ENCODE results near the gene CLEC16A.

CLEC16A gene

DNA sequence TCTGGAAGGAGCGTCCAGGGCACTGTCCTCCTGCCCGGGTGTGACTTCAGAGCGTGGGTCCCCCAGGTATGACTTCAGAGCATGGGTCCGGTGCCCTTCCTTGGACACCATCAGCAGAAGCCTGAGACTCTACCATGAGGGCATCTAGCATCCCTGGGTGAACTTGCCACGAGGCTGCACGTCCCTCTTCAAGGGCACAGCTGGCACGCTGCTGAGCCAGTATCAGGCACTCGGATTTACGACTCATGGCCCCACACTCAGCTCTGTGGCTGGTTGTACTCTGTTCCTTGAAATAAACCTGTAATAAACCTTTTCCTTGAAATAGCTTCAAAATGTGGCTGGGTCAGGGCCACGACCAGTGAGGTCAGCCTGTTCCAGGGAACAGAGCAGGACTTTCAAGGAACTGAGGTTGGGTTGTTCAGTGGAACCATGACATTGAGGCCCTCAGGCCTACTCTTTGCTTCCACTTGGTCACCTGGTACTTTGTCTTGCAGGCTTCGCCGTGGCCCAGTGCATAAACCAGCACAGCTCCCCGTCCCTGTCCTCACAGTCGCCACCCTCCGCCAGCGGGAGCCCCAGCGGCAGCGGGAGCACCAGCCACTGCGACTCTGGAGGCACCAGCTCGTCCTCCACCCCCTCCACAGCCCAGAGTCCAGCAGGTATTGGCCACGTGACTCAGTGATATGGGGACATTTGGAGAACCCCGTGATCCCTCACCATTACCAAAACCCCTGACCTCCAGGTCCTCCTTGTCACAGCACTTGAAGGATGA is 221.7 kb downstream of the CLEC16A start:
- H3K4me3 ChIP-seq (ENCODE audit: low read depth, low read length): no peak overlapping the region

GRCh38 chr16:11167581-11167980 is 223.2 kb downstream of the CLEC16A start:
- no peak overlapping the region for H3K4me3 ChIP-seq (ENCODE audit: low read depth, low read length)

DNA sequence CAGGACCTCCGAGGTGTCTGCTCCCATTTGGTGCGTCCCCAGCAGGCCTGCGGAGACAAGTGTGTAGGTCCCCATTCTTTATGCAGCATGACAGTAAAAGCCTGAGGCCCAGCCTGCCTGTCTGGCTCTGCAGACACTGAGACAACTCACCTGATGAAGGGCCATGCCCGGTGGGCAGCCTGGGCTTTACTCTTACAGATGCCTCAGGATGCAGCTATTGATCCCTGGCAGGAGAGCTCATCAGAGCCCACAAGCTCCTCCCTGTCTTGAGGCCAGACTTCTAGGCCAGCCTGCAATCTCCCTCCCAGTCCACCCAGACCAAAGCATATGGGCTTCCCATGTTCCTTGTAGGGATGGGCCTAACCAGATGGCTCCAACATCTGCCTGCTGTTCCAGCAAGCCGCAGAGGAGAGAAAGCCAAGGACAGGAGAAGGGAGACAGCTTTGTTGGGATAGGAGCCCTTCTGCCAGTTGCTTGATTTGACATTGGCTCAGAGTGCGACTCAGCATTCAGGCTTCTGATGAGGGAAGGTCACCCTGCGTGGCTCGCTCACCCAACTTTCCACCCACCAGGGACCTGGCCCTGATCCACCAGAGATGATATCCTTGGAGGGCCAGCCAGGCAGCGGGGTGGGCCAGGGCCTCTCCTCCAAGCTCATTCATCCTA is 224.2 kb downstream of the CLEC16A start:
- no peak overlapping the region for H3K4me3 ChIP-seq (ENCODE audit: low read depth, low read length)

GRCh38 chr16:11169641-11170040 is 225.3 kb downstream of the CLEC16A start:
- no peak overlapping the region for H3K4me3 ChIP-seq (ENCODE audit: low read depth, low read length)

GRCh38 chr16:11170201-11170600 is 225.8 kb downstream of the CLEC16A start:
- H3K4me3 ChIP-seq (ENCODE audit: low read depth, low read length): no peak overlapping the region

DNA sequence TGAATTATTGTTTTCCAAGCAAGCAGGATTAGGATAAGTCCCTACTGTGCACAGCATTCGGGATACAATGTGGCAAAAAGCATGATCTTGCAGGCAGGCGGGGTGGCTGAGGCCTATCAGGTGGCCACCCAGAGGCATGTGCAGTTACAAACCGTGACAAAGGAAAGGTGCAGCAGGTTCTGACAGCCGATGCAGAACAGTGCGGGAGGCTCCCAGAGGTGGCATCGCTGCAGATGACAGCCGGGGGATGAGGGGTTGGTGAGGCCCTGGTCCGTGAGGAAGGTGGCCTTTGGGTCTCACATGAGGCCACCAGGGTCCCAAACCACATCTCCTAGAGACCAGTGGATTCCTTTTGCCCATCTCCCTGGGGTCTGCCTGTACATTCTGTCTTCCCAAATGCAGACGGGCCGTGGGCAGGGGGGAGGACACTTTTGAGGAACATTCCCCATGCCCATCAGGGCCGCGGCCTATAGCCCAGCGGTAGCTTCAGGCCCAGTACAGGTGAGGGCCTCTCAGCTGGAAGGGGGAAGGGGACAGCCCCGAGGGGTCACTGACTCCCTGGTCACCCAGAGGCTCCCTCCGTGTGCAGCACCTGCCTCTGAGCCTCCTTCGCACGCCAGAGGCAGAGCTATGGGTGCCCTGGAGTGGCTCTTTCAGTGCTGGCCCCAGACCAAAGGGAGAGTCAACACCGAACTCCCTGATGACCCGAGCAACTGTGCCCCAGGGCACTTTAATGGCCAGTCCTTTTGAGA is 226.5 kb downstream of the CLEC16A start:
- no peak overlapping the region for H3K4me3 ChIP-seq (ENCODE audit: low read depth, low read length)

GRCh38 chr16:11171448-11171709 is 227.0 kb downstream of the CLEC16A start:
- no peak overlapping the region for H3K4me3 ChIP-seq (ENCODE audit: low read depth, low read length)

GRCh38 chr16:11171757-11172299 is 227.5 kb downstream of the CLEC16A start:
- no peak overlapping the region for H3K4me3 ChIP-seq (ENCODE audit: low read depth, low read length)

DNA sequence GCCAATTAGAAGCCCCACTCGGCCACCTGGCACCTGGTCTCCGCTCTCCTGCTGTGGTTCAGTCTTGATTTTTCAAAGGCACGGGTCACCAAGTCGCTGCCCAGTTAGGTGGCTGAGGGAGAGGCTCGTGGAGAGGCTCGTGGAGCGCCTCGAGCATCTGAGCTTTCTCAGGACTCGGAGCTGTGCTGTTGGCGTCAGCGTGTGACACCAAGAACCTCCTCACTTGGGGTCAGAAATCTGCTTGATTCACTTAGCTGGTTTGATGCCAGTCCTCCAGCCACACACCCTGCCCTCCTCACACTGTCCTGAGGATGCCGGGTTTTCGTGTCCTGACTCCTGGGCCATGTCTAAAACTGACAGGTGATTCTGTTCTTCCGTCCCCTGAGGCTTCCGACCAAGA is 229.1 kb downstream of the CLEC16A start:
- H3K4me3 ChIP-seq (ENCODE audit: low read depth, low read length): no peak overlapping the region

DNA sequence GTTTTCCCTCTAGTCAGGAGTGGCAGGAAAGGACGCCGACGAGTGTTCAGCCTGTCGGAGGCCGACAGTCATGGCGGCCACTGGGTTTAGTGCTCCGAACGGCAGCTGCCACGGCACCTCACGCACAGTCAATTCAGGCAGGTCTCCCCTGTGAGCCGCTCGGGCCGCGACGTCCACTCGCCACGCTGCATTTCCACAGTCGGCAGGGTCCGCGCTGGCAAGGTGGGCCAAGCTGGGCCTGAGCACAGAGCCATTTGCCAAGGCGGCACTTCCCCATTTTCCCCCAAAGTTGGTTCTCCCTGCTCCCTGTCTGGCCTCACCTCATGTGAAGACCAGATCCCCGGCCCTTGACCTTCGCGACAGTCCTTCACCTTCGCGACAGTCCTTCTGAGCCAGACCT is 229.8 kb downstream of the CLEC16A start:
- H3K4me3 ChIP-seq (ENCODE audit: low read depth, low read length): no peak overlapping the region

DNA sequence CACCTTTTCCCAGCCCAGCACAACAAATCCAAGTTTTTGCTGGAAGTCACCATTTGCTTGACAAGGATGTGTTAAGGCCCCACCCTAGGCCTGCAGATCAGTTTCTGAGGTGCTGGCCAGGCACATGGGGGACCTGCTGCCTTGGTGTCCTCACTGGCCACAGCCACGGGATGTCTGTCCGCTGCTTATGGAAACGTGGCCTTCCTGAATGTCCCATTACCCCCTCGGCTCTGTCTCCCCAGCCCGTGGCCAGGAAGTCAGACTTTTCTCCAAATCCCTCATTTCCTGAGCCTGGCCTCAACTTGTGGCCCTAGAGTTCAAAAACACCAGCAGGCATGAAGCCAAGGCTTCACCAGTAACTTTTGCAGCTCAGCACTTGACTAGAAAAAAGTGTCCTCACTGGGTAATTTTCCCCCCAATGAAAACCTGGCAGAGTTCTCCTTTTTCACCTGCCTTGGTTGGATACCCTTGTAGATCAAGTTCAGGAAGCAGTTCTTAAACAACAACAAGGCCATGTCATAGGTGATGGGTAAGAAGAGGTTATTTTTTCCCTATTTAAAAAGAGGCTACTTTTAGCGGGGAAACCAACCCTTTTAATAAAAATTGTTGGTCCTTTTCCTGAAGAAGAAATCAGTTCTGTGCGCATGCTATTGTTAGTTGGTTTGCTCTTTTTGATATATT is 230.9 kb downstream of the CLEC16A start:
- H3K4me3 ChIP-seq (ENCODE audit: low read depth, low read length): no peak overlapping the region

DNA sequence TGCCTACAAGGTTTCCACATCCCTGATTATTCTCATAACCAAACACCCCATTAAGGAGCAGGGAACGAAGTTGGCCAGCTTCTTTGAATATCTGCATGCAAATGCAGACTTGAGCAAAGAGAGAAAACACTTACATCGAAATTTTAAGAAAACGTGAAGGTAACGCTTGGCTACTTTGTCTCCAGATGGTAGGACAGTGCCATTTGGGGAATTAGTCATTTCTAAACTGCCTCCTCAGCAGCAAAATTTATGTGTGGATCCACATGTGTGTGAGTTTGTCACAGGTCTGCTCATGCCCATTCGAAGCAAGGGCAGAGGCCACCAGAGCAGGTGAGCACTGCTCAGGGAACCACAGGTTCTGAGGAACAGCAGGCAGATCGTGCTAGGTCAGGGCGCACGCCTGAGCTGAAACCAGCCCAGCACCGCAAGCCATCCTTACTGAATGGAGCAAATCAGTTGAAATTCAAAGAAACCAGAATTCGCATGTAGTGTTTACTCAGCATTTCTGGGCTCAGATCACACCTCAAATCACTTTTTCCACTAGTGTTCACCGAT is 231.5 kb downstream of the CLEC16A start:
- H3K4me3 ChIP-seq (ENCODE audit: low read depth, low read length): no peak overlapping the region

- H3K4me3 ChIP-seq (ENCODE audit: low read depth, low read length): no peak overlapping the region
Measured at GRCh38 chr16:11177578-11178160, 233.3 kb downstream of the CLEC16A start.

DNA sequence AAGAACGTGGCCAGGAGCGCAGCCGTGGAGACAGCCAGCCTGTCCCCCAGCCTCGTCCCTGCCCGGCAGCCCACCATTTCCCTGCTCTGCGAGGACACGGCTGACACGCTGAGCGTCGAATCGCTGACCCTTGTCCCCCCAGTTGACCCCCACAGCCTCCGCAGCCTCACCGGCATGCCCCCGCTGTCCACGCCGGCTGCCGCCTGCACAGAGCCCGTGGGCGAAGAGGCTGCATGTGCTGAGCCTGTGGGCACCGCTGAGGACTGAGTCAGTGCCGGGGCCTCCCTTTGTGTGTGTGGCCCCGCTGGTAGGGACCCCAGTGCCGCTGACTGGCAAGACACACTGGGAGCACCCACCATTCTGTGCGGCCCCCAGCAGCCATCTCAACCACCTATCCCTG is 234.1 kb downstream of the CLEC16A start:
- no peak overlapping the region for H3K4me3 ChIP-seq (ENCODE audit: low read depth, low read length)

DNA sequence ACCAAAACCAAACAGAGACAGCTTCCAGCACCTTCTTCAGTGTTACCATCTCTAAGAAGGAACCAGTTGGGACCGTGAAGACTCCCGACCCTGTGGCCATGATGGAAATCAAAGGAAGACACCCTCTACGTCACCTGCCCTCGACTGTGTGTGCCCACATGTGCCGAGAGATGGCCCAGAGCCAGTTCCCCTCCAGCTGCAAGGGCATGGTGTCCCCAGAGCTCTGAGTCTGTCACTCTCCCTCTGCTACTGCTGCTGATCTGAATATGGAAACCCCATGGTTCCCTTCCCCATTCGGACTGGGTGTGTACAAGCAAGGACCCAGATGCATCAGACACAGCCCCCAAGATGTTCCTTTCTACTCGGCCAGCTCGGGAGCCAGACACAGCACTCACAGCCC is 235.2 kb downstream of the CLEC16A start:
- H3K4me3 ChIP-seq (ENCODE audit: low read depth, low read length): no peak overlapping the region

DNA sequence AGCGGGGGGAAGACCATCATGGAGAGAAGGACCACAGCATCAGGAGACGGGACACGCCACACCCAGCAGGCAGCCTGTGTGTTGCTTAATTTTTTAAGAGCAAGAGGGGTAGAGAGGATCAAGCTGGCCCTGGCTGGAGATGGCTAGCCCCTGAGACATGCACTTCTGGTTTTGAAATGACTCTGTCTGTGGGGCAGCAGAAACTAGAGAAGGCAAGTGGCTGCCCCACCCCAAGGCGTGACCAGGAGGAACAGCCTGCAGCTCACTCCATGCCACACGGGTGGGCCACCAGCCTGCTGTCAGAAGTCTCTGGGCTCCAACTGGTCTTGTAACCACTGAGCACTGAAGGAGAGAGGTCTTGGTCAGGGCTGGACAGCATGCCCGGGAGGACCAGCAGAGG is 236.1 kb downstream of the CLEC16A start:
- H3K4me3 ChIP-seq (ENCODE audit: low read depth, low read length): no peak overlapping the region

- H3K4me3 ChIP-seq (ENCODE audit: low read depth, low read length): no peak overlapping the region
Measured at GRCh38 chr16:11181242-11181898, 237.0 kb downstream of the CLEC16A start.

DNA sequence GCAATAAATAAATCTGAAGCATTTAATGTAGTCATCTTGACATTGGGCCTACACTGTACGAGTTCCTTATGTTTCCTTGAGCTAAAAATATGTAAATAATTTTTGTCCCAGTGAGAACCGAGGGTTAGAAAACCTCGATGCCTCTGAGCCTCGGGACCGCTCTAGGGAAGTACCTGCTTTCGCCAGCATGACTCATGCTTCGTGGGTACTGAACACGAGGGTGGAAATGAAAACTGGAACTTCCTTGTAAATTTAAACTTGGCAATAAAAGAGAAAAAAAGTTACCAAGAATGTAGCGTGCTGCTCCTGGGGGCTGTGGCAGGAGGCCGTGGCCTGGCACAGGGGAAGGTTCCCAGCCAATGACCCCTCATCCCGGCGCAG is 237.5 kb downstream of the CLEC16A start:
- H3K4me3 ChIP-seq (ENCODE audit: low read depth, low read length): no peak overlapping the region

DNA sequence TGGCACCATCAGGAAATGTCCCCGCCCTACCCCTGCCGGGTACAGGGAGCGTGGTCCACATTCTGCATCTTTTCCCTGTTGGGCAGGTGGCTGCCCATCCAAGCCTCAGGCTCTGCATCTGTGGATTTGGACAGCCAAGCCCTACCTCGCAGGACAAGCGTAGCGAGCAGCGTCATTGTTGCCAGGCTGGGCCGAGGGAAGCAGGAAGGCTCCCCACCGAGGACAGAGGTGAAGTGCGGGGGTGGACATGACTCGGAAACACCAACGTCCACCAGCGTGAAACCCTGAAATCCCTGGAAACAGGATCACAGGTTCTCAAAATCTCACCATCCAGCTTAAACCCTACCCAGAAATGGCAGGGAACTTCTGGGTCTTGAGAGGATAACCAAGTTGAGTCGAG is 238.0 kb downstream of the CLEC16A start:
- H3K4me3 ChIP-seq (ENCODE audit: low read depth, low read length): no peak overlapping the region
